ENCODE data around the gene EGLN3.
"Not testable (repeated sequence)": the region's sequence is repeated elsewhere in the genome, so short reads cannot be mapped to it uniquely, and the experiment has no call there.

The EGLN3 gene

GRCh38 chr14:33978892-33979612 is 28.2 kb upstream of the EGLN3 start:
- Histone ChIP-seq H3K27me3 (ENCODE audit: low read length) (no peaks in the 10 kb centered on the region), H3K27ac (ENCODE audit: low read depth, low read length) (no peak overlapping the region), H3K36me3 (ENCODE audit: low read length) (no peaks in the 10 kb centered on the region), H3K79me2 (ENCODE audit: insufficient read depth, low read length) (no peaks in the 10 kb centered on the region), H3F3A (ENCODE audit: insufficient read depth) (no peaks in the 10 kb centered on the region), H3K9me2 (replicated peaks; ENCODE audit: insufficient read depth, low read length) (no peaks in the 10 kb centered on the region), H3K9ac (ENCODE audit: low read length) (no peak overlapping the region), H4K20me1 (ENCODE audit: low read depth, low read length) (no peaks in the 10 kb centered on the region), H3K4me3 (ENCODE audit: insufficient read depth, low read length, poor library complexity, severe bottlenecking) (no peak overlapping the region), H3K4me2 (ENCODE audit: low read depth, low read length, poor library complexity, severe bottlenecking) (no peak overlapping the region), H3K9me3 (ENCODE audit: insufficient read depth, low read length) (no peaks in the 10 kb centered on the region), H2AFZ (ENCODE audit: low read depth, low read length, severe bottlenecking) (no peak overlapping the region)
- TF ChIP-seq EZH2phosphoT487 (conservative IDR thresholded peaks at IDR 0.05; ENCODE audit: low read length) (no peak), CTCF (IDR thresholded peaks at IDR 0.05; ENCODE audit: insufficient read depth, low read length, poor library complexity, severe bottlenecking) (no peak)

GRCh38 chr14:33972583-33973081 is 21.8 kb upstream of the EGLN3 start:
- no peaks in the 10 kb centered on the region for H3F3A ChIP-seq (ENCODE audit: insufficient read depth)
- no peak overlapping the region for H3K4me3 ChIP-seq (ENCODE audit: insufficient read depth, low read length, poor library complexity, severe bottlenecking)
- no peak overlapping the region for H3K9ac ChIP-seq (ENCODE audit: low read length)
- H3K9me3 ChIP-seq (ENCODE audit: insufficient read depth, low read length): no peaks in the 10 kb centered on the region
- no peak for TF ChIP-seq EZH2phosphoT487 (conservative IDR thresholded peaks at IDR 0.05; ENCODE audit: low read length)
- TF ChIP-seq CTCF (IDR thresholded peaks at IDR 0.05; ENCODE audit: insufficient read depth, low read length, poor library complexity, severe bottlenecking): no peak
- H3K27ac ChIP-seq (ENCODE audit: low read depth, low read length): no peak overlapping the region
- H3K36me3 ChIP-seq (ENCODE audit: low read length): no peaks in the 10 kb centered on the region
- H2AFZ ChIP-seq (ENCODE audit: low read depth, low read length, severe bottlenecking): no peak overlapping the region
- no peaks in the 10 kb centered on the region for H3K79me2 ChIP-seq (ENCODE audit: insufficient read depth, low read length)
- no peaks in the 10 kb centered on the region for H4K20me1 ChIP-seq (ENCODE audit: low read depth, low read length)
- no peaks in the 10 kb centered on the region for H3K9me2 ChIP-seq (replicated peaks; ENCODE audit: insufficient read depth, low read length)
- no peak overlapping the region for H3K4me2 ChIP-seq (ENCODE audit: low read depth, low read length, poor library complexity, severe bottlenecking)
- peaks cover 5% of the 10 kb centered on the region; the same call in 1 of the 2 replicates for H3K27me3 ChIP-seq (ENCODE audit: low read length)

- H4K20me1 ChIP-seq (ENCODE audit: low read depth, low read length); H3K27me3 ChIP-seq (ENCODE audit: low read length); H3K4me3 ChIP-seq (ENCODE audit: insufficient read depth, low read length, poor library complexity, severe bottlenecking); H3K9ac ChIP-seq (ENCODE audit: low read length); H2AFZ ChIP-seq (ENCODE audit: low read depth, low read length, severe bottlenecking); H3F3A ChIP-seq (ENCODE audit: insufficient read depth); H3K27ac ChIP-seq (ENCODE audit: low read depth, low read length); H3K9me2 ChIP-seq (replicated peaks; ENCODE audit: insufficient read depth, low read length); H3K79me2 ChIP-seq (ENCODE audit: insufficient read depth, low read length); H3K36me3 ChIP-seq (ENCODE audit: low read length); H3K4me2 ChIP-seq (ENCODE audit: low read depth, low read length, poor library complexity, severe bottlenecking); H3K9me3 ChIP-seq (ENCODE audit: insufficient read depth, low read length): not testable (repeated sequence)
These were observed 19.0 kb upstream of the EGLN3 start for GRCh38 chr14:33969846-33970245.

- Histone ChIP-seq H3K4me2 (ENCODE audit: low read depth, low read length, poor library complexity, severe bottlenecking) (no peak overlapping the region), H2AFZ (ENCODE audit: low read depth, low read length, severe bottlenecking) (no peak overlapping the region), H3K27me3 (ENCODE audit: low read length) (peaks cover 5% of the 10 kb centered on the region; the same call in 1 of the 2 replicates), H3K36me3 (ENCODE audit: low read length) (no peaks in the 10 kb centered on the region), H3K9me3 (ENCODE audit: insufficient read depth, low read length) (no peaks in the 10 kb centered on the region), H3K9me2 (replicated peaks; ENCODE audit: insufficient read depth, low read length) (no peaks in the 10 kb centered on the region), H3K9ac (ENCODE audit: low read length) (no peak overlapping the region), H3K4me3 (ENCODE audit: insufficient read depth, low read length, poor library complexity, severe bottlenecking) (no peak overlapping the region), H3K79me2 (ENCODE audit: insufficient read depth, low read length) (no peaks in the 10 kb centered on the region), H3K27ac (ENCODE audit: low read depth, low read length) (no peak overlapping the region), H4K20me1 (ENCODE audit: low read depth, low read length) (no peaks in the 10 kb centered on the region), H3F3A (ENCODE audit: insufficient read depth) (no peaks in the 10 kb centered on the region)
- TF ChIP-seq CTCF (IDR thresholded peaks at IDR 0.05; ENCODE audit: insufficient read depth, low read length, poor library complexity, severe bottlenecking) (no peak), EZH2phosphoT487 (conservative IDR thresholded peaks at IDR 0.05; ENCODE audit: low read length) (no peak)
These were observed 17.8 kb upstream of the EGLN3 start for GRCh38 chr14:33968722-33969121.

All from SU-DHL-6 (cell line).